Measurements from ENCODE around the gene DEPP1. TPM values are rescaled to one million over a fixed set of nuclear protein-coding genes. Genes with fewer than 3 reads are reported as not detected.

Gene DEPP1
- total and polyA plus RNA-seq, 2 of the 13 experiments (the other 11 are each of a cell fraction or from before 2014, with no cell fraction given) = 14.8 to 270 TPM

DNA sequence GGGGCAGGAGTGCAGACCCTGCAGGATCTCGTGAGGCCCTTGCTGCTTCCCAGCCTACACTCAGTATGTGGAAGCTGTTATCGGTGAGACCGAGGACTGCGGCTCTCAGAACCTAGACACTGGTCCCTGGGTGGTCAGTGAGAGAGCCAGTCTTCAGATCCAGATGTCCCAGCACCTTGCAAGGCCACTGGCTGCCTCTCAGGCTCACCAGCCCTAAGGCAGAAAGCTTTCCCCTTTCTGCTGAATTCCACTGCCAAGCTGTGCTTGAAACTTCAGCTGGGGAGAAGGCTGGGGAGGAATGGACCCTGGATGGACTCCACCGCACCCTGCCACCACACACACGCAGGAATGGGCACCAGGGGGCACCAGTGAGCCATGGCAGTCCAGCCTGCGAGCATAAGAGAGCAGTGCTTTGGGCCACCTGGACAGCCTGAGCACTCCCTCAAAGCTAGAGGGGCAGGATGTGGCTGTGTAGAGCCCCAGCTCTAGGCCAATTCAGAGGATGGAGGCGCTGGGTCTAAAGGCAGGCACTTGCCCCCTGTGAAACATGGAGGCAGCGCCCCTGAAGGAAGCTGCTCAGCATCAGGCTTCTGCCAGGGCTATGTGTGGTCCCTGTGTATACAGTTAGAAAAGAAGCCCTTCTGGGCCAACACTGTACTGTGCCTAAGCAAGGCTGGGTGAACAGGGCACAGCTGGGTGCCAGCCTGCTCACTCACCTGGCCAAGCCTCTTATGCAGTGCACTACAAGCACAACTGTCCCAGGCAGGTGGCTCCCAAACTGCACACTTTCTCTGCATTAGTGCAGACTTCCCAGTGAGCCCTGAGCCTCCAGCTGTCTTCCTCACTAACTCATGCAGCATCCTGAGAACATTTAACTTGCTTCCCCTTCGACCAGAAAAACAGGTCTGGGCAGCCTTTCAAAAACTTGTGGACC lies 45.8 kb downstream of the DEPP1 start (continued):
- TF ChIP-seq, protein P1, sequence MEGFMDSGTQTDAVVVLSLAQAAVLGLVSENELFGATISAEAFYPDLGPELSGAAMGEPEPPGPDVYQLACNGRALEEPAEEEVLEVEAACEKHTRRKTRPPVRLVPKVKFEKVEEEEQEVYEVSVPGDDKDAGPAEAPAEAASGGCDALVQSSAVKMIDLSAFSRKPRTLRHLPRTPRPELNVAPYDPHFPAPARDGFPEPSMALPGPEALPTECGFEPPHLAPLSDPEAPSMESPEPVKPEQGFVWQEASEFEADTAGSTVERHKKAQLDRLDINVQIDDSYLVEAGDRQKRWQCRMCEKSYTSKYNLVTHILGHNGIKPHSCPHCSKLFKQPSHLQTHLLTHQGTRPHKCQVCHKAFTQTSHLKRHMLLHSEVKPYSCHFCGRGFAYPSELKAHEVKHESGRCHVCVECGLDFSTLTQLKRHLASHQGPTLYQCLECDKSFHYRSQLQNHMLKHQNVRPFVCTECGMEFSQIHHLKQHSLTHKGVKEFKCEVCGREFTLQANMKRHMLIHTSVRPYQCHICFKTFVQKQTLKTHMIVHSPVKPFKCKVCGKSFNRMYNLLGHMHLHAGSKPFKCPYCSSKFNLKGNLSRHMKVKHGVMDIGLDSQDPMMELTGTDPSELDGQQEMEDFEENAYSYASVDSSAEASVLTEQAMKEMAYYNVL (CRISPR knock-in tag; IDR thresholded peaks at IDR 0.05; ENCODE audit: borderline replicate concordance) = 0 out of 2 replicates have a peak, but pooled peaks have one; percentile 36
- TF ChIP-seq PITX1 (CRISPR knock-in tag; IDR thresholded peaks at IDR 0.05) = peak; percentile 67; the same call in 1 of the 2 replicates
- TF ChIP-seq, protein P2, sequence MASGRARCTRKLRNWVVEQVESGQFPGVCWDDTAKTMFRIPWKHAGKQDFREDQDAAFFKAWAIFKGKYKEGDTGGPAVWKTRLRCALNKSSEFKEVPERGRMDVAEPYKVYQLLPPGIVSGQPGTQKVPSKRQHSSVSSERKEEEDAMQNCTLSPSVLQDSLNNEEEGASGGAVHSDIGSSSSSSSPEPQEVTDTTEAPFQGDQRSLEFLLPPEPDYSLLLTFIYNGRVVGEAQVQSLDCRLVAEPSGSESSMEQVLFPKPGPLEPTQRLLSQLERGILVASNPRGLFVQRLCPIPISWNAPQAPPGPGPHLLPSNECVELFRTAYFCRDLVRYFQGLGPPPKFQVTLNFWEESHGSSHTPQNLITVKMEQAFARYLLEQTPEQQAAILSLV (CRISPR knock-in tag; IDR thresholded peaks at IDR 0.05; ENCODE audit: borderline replicate concordance) = no peak
- TF ChIP-seq ZFP37 (CRISPR knock-in tag; IDR thresholded peaks at IDR 0.05; ENCODE audit: borderline replicate concordance) = no peak
- TF ChIP-seq DMAP1 (CRISPR knock-in tag; IDR thresholded peaks at IDR 0.05) = no peak
- peak; percentile 11; the same call in 1 of the 2 replicates for TF ChIP-seq CEBPG (CRISPR knock-in tag; IDR thresholded peaks at IDR 0.05)
